HFF-Myc (cell line): ENCODE measurements around the gene USP53.

Experiments used
- DNase-seq: peaks from one replicate; pipeline ENCODE4 v3.0.0-alpha.2; 2011; ENCODE audit warnings: low read depth; ENCODE audit errors: extremely low read depth
- H3K4me3 ChIP-seq: replicated peaks from 2 replicates; pipeline ENCODE4 v1.5.1; 2011; ENCODE audit warnings: low read depth, mild to moderate bottlenecking, control low read depth, low read length
- TF ChIP-seq, protein P1 (sequence below): IDR thresholded peaks from 2 replicates; pipeline ENCODE4 v1.5.1; 2012; ENCODE audit warnings: mild to moderate bottlenecking, low read depth, low read length, control low read depth; ENCODE audit errors: missing control alignments

Gene USP53

DNA sequence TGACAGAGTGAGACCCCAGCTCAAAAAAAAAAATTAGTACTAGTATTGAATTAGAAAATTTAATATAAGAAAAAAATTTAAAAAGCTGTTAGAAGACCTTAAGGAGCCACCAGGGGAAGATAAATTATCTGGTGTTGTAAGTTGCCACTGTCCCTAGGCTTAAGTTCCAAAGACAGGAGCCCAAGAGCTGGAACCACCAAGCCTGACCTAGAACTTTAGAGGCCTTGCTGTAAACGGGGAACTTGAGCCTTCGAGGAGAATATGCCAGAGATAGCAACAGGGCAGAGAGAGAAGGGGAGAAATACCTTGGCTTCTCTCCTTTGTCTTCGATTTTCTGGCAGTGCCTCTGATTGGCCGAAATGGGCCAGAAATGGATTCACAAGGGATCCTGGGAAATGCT is 8.9 kb downstream of the USP53 start:
- no peak overlapping the region for H3K4me3 ChIP-seq
- no peak for DNase-seq
- TF ChIP-seq, protein P1, sequence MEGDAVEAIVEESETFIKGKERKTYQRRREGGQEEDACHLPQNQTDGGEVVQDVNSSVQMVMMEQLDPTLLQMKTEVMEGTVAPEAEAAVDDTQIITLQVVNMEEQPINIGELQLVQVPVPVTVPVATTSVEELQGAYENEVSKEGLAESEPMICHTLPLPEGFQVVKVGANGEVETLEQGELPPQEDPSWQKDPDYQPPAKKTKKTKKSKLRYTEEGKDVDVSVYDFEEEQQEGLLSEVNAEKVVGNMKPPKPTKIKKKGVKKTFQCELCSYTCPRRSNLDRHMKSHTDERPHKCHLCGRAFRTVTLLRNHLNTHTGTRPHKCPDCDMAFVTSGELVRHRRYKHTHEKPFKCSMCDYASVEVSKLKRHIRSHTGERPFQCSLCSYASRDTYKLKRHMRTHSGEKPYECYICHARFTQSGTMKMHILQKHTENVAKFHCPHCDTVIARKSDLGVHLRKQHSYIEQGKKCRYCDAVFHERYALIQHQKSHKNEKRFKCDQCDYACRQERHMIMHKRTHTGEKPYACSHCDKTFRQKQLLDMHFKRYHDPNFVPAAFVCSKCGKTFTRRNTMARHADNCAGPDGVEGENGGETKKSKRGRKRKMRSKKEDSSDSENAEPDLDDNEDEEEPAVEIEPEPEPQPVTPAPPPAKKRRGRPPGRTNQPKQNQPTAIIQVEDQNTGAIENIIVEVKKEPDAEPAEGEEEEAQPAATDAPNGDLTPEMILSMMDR, result no peak

DNA sequence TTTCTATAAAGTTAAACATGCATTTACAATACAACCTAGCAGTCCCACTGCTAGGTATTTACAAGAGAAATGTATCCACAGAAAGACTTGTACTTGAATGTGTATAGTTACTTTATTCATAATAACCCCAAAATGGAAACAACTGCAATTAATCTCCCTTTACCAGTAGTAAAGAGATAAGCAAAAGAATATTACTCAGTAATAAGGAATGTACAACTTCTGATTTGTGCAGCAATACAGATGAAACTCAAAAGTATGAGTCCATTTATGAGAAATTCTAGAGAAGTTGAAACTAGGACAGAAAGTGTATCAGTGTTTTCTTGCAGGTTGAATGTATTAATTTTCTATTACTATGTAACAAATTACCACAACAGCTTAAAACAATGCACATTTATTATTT is 15.2 kb downstream of the USP53 start:
- no peak overlapping the region for H3K4me3 ChIP-seq
- DNase-seq, result no peak
- TF ChIP-seq, protein P1, result no peak

DNA sequence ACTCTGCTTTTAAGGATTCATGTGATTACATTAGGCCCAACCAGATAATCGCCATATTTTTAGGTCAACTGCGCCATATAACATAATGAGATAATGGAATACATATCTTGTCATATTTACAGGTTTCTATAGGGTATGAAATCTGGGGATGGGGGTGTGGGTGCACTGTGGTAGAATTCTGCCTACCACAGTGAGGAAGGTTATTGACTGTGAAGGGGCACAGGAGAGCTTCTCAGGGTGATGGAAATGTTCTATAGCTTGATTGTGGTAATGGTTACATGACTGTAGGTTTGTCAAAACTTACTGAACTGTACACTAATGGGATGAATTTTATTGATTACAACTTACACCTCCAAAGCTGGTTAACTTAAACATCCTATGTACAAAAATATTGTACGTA is 15.9 kb downstream of the USP53 start:
- DNase-seq, result no peak
- TF ChIP-seq, protein P1, result no peak
- H3K4me3 ChIP-seq, result no peak overlapping the region

DNA sequence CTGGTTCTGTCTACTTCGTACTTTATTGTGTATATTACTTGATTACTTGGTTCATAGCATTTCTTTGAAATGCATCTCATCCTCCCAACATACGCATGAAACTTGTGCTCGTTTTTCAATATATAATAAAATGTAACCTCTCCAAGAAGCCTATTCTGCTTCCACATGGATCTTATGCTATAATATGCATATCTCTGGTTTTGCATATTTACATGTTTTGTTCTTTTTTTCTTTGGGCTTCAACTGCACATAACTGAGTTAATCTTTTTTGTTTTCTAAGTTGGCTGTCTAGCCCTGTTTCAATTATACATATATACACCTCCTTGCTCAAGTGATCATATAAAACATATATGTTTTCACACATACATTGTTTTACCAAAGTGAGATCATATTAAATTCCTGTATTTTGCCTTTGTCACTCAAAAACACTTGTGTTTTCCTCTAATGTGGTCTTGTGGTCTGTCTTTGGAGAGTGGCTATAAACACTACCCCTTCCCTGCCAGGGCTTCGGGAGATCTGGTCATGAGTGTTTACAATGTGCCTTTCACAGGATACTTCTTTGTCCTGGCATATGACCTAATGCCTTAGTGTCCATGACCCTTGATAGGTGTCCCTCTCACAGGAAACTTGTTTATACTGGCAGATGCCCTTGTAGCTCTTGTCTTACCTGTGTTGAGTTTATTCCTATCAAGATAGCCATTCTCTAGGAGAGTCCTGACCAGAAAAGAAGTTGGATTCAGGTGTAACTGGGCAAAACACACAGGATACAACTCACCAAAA is 17.6 kb downstream of the USP53 start:
- DNase-seq, result no peak

DNA sequence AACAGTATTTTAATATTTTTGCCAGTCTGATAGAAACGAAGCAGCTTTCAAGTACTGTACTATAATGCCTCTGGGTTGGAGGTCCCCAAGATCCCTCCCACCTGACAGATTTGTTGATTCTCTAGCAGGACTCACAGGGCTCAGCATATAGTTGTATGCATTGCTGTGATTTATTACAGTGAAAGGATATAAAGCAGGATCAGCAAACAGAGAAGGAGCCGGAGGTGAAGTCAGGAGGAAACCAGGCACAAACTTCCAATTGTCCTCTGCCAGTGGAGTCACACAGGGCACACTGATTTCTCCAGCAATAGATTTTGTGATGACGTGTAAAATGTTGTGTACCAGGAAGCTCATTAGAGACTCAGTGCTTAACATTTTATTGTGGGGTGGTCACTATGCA is 19.0 kb downstream of the USP53 start:
- H3K4me3 ChIP-seq, result no peak overlapping the region
- TF ChIP-seq, protein P1, result no peak
- DNase-seq, result no peak

More for the DNA sequence above, 17.6 kb downstream of the USP53 start:
- no peak overlapping the region for H3K4me3 ChIP-seq
- TF ChIP-seq, protein P1, result no peak

DNA sequence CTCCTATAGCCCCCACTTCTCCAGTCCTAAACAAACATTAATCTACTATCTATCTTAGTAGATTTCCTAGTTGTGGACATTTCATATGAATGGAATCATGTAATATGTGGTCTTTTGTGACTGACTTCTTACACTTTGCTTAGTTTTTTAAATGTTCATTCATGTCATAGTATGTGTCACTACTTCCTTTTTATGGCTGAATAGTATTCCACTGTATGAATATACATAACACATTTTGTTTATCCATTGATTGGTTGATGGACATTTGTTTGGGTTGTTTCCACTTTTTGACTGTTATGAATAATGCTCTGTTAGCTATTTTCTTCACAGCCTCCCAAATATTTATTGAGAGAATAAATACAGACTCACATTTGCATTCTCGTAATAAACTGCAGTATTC is 19.8 kb downstream of the USP53 start:
- TF ChIP-seq, protein P1, result no peak
- DNase-seq, result no peak
- no peak overlapping the region for H3K4me3 ChIP-seq

DNA sequence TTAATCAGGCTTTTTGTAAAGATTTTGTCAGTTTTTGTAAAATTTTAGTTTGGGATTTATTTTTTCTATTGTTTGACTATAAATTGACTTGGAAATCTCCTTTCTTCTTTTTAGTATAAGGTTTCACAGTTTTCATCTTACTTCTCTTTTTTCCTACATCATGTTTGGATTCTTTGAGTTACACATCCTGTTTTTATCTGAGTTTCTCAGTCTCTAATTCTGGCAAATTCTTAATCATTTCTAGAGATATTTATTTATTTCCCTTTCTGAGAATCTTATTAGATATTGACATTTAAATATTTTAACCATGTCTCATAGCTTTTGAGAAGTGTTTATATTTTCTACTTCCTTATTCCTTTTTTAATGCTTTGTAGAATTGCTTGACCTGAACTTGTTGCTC is 20.7 kb downstream of the USP53 start:
- TF ChIP-seq, protein P1, result no peak
- DNase-seq, result no peak
- no peak overlapping the region for H3K4me3 ChIP-seq
